ENCODE data around the gene GFPT2.

GFPT2 gene

GRCh38 chr5:180332051-180332517 is 21.1 kb downstream of the GFPT2 start:
- DNase-seq: no peak

- DNase-seq: no peak
Measured at GRCh38 chr5:180331647-180331950, 21.5 kb downstream of the GFPT2 start.

DNA sequence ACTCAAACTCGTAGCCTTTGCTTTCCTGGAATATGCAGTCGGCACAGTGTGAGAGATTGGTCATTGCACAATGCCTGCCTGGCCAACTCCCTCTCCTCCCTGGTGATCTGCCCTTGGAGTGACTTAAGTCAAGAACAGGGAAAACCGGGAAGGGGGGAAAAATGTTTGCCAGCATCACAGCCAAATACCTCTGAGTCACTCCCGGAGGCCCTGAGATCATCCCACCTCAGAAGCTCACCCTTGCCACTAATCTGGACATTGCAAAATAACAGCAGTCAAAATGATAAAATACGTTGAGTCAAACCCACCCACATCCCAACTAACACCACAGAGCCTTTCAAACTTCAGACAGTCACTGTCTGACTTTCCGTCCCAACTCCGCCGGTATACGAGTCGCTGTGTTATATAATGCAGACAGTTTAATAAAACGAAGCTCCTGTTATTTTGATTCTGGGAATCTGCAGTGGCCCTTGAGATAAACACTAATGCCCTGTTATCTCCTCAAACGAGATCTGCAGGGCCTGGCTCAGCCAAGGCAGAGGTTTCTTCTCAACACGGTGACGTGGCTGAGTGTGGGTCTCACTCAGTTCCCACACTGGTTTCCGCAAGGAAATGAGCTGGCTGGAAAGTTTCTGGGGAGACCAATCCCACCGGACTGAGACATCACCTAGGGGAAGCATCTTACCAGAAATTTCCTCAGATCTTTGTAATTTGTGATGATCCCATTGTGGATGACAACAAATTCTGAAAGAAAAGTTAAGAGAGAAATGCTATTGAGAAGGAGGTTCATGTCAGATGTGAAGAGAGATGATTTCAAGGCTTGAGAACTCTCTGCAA is 22.1 kb downstream of the GFPT2 start:
- peak in 1 of 2 donors; percentile 46 for DNase-seq

DNA sequence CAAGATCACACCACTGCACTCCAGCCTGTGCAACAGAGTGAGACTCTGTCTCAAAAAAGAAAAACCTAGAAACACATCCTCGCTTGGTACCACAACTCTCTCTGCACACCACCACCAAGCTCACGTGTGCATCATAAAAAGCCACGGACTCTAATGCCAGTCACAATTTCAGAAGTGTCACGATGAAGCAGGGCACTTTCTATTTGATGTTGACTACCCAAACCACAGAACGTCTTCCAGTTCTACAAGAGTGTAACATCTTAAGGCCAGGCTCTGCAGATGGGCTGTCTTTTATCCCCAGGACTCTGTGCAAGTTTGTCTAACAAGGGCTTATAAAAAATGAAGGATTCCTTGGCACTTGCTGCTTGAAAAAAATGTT is 22.9 kb downstream of the GFPT2 start:
- DNase-seq: no peak

DNA sequence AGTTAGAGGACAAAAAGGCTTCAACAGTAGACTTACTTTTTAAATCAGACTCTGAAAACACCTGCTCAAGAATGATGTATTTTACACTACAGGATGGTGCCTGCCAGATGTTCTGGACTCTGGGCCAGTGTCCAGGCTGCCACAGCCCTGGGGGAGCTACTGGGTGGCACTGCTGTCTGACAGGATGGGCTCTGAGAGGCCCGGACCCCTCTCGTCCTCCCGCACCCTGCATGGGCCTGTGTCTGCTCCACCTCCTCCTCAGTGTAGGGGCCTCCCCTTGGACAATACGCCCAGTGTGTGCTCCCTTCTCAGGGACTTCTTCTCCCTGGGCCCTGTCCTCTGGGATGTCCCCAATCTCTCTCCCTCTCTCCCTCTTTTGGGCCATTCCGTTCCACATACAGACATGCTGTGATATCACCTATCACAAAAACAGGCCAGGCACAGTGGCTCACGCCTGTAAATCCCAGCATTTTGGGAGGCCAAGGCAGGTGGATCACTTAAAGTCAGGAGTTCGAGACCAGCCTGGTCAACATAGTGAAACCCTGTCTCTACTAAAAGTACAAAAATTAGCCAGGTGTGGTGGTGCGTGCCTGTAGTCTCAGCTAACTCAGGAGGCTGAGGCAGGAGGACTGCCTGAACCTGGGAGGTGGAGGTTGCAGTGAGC is 23.4 kb downstream of the GFPT2 start:
- DNase-seq: no peak

DNA sequence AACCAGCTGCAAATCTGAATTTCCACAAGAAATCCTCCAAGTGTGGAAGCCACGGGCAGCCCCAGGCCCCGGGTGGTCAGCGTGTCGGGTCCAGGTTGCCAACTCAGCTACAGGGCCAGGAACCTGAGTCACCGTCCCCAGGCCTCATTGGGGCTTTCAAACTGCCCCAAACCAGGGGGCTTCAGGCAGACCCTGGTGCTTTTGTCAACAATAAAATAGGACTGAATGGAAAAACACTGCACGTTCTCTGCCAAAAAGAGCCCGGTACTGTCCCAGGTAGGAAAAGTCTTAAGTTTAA is 24.0 kb downstream of the GFPT2 start:
- DNase-seq: no peak

GRCh38 chr5:180328296-180329137 is 24.6 kb downstream of the GFPT2 start:
- peak; percentile 65 to 93 for DNase-seq

DNA sequence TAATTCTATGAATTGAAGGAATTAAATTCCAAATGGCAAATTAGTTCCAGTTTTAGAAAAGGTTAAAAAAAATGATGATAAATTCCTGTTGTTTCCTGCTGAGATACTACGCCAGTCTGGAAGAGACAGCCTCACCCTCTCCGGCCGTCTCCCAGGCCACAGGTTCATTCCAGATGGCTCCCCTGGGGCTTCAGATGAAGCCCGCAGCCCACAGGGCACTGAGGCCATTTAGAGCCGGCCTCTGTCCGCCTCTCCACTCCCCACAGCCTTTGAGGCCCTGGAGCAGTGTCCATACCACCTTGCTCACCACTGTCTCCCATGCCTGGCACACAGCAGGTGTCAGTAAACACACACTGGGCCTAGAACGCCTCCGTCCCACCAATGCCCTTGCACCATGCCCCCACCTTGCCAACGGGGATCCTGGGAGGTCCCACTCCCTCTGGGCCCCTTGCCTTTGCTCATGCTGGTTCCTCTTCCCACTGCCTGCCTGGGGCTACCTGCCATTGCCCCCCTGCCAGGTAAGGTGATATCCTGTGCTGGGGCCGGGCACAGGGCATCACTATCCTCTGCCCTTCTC is 26.1 kb downstream of the GFPT2 start:
- DNase-seq: no peak

- DNase-seq: no peak
Measured at GRCh38 chr5:180324601-180324950, 28.6 kb downstream of the GFPT2 start.

DNA sequence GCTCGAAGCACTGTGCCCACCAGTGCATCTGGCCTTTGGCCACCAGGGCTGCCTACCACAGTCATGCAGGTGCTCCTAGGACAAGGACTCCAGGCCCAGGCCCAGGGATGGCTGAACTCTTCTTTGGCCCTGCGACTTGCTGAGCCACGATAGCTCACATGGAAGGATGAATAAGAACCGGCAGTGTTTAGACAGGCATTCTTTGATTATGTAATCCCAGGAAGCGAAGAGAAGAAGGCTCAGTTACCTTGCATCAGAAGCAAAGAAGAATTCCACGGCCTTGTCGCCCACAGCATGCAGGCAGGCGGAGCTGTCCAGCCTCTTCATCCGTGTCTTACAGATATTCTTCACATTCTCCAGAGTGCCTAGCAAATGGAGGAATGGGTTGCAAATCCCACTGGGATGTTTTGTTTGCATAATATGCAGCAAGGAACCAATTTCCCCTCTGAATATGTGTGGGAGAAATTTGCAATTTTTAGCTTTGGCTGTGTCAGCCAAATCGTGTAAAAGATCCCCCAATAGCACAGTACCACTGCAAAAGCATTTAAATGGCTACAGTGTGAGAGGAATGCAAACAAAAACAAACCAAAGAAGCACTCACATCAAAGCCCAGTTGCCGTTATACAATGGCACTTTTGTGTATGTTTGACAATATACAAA is 29.1 kb downstream of the GFPT2 start:
- DNase-seq: peak; percentile 10 to 73

DNA sequence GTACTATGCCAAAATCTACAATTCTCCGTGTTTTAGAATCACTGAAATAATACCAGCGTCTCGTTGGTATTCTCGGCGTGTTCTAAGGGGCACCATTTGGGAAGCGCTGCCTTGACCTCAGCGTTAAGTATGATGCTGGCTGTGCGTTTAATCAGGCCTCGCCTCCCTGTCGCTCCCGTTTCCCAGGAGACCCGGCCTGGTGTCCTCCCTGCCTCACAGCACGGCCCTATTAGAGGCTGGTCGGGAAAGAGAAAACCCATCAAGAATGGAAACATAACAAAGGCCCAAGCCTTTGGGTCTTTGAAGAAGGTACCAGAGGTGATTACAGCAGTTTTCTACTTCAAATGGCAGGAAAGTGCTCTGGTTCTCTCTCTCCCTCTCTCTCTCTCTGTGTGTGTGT is 30.0 kb downstream of the GFPT2 start:
- DNase-seq: no peak

- no peak for DNase-seq
Measured at GRCh38 chr5:180318456-180319089, 34.6 kb downstream of the GFPT2 start.

- DNase-seq: no peak
Measured at GRCh38 chr5:180316586-180316985, 36.5 kb downstream of the GFPT2 start.

DNA sequence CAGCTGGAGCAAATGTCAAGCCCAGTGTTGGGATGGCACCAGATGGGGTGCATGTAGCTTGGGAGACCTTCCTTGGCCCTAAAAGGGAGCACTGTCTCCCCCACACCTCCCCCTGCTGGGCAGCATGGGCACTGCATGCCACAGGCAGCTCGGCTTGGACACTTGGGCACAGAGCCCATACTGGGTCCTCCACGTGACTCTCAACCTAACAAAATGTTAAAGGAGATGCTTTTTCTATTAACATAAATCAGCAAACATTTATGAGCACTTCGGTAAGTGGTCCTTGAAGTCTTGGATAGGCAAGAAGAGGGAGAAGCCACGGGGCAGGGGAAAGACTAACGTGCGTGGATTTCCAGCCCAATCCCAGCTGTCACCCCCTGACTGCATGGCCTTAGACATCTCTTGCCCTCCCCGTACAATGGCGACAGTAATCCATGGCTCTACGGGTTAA is 37.3 kb downstream of the GFPT2 start:
- DNase-seq: peak; percentile 49 to 87

DNA sequence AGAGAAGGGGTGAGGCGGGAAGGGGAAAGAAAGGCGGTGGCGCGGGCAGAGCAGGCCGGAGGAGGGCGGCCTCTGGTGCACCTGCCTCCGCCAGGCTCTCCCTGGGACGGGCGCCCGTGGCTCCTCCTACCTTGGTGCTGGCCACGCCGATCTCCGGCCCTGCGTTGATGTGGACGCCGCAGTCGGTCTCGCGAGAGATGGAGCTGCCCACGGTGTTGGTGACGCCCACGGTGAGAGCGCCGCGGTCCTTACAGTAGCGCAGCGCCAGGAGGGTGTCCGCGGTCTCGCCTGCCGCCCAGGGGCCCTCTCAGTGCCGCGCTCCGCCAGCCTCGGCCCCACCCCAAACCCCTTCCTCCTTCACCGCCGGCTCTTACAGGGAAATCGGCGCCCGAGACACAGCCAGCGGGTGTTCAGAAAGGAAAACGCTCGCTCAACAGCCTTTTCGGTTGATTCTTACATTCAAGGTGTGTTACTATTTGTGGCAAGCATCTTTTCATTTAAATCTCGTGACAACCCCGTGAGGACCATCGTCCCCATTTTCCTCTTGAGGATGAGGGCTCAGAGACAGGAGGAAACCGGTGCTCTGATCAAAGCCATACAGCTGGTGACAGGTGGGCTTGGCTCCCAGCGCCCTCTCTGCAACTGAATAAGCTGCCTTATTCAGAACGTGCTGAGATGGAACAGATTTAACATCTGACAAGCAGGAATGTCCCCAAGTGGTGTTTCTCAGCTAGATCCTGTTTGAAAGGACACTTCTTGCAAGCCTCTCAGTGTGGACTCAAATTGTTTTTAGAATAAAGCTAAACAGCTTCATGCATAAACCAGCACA is 39.2 kb downstream of the GFPT2 start:
- peak; percentile 74 to 84 for DNase-seq

DNA sequence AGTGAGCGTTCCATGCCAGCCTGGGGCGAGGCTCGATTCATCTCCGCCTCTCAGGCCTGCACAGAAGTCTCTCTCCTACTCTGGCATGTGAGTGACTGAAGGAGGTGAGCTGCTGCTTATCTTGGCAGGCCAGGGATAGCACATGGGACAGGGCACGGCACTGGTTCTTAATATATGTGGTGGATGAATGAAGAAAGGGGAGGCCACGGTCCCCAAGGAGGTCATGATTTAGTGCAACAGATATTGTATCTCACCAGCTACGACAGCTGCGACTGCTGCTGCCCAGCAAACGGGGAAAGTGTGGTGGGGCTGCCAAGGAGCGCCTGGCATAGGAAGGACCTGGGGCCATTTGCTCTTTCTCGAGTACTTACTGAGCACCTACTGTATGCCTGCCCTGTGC is 41.9 kb downstream of the GFPT2 start:
- DNase-seq: no peak

DNA sequence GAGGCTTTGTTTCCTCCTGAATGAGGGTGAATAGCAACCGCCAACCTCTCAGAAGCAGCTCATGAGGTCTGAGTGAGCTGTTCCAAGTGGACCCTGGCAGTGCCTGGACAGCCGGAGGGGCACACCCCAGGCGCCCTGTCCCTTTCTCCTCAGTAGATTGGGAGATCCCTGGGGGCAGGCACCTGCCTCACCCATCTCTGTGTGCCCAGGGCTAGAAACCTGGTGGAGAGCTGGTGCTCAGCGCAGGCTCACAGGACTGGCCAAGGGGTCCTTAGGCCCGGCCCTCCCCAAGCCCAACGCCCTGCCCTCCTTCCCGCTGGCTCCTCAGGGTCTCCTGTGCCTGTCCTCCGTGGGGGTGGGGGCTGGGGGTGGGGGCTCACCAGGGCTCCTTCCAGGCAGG is 46.3 kb downstream of the GFPT2 start:
- no peak for DNase-seq

GRCh38 chr5:180305481-180305880 is 47.7 kb downstream of the GFPT2 start:
- no peak for DNase-seq

DNA sequence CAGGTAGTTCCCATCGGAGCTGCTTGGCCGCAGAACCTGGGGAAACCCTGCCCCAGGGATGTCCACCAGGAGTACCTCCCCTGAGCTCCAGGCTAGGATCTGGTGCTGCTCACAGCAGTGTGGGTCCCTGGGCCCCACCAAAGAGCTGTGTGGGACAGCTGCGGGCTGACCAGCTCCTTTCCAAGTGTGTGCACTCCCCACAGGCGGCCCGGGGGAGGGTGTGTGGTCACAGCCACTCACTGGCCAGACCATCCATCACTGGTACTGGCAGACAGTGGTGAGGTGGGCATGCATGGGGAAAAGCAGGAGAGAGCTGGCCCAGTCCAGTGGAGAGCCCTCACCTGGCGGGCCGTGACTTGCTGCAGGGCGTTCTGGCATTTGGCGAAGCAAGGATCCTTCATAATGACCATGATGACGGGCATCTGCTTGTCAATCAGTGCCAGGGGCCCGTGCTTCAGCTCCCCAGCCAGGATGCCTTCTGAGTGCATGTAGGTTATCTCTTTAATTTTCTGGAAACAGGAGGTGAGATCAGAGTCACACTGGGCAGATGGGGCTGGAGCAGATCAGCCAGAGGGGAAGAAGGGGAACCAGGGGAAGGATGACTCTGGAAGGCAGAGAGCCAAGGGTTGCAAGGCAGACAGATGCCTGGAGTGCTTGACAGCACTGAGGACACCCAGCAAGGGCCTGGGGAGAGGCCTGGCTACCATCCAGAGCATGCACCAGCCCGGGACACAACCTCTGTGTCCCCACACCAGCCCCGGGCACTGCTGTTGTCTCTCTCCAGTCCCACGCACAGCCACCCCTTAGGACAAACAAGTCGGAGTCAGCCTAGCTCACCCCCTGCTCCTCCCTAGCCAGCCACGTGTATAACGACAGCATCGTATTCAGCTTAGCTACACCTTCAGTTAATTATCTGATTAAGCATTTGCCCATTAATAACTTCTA is 48.4 kb downstream of the GFPT2 start:
- DNase-seq: no peak

DNA sequence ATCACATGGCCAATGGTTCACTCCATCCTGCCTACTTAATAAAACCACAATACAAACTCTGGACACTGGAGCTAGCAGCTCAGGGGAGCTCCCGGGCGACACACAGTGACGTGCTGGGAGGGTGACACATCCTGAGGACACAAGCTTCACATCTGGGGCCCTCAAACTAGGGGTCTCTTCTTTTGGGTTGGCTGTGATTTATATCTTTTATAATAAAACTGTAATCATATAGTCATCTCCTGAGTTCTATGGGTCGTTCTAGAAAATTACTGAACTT is 49.2 kb downstream of the GFPT2 start:
- no peak for DNase-seq

Data from inflammatory macrophage treated with lipopolysaccharide for 1 hour (primary cell).